ENCODE measurements around the gene HNRNPUL1.
"Not testable (repeated sequence)": the region's sequence is repeated elsewhere in the genome, so short reads cannot be mapped to it uniquely, and the experiment has no call there.

The HNRNPUL1 gene

GRCh38 chr19:41263850-41264580 is at the start of gene HNRNPUL1:
HNRNPUL1 (plus strand) TSS chr19:41264372; CDS start chr19:41264504, 132 bp downstream.
- peak; percentile 98 to 99 for DNase-seq (ENCODE audit: low read depth in 2 of 2)

GRCh38 chr19:41217741-41218140 is 46.4 kb upstream of the HNRNPUL1 start:
- no peak for DNase-seq (ENCODE audit: low read depth in 2 of 2)

- DNase-seq (ENCODE audit: low read depth in 2 of 2): no peak
Measured at GRCh38 chr19:41218249-41218614, 45.9 kb upstream of the HNRNPUL1 start.

GRCh38 chr19:41218615-41219507 is 45.3 kb upstream of the HNRNPUL1 start, which contains the start of gene AXL:
AXL (plus strand) TSS chr19:41219223; CDS start chr19:41219393, 170 bp downstream.
- no peak for DNase-seq (ENCODE audit: low read depth in 2 of 2)

- DNase-seq (ENCODE audit: low read depth in 2 of 2): no peak
Measured at GRCh38 chr19:41219924-41220567, 44.1 kb upstream of the HNRNPUL1 start.

GRCh38 chr19:41220811-41221210 is 43.4 kb upstream of the HNRNPUL1 start:
- no peak for DNase-seq (ENCODE audit: low read depth in 2 of 2)

- DNase-seq (ENCODE audit: low read depth in 2 of 2): no peak
Measured at GRCh38 chr19:41221514-41222205, 42.5 kb upstream of the HNRNPUL1 start.

GRCh38 chr19:41222240-41222639 is 41.9 kb upstream of the HNRNPUL1 start:
- no peak for DNase-seq (ENCODE audit: low read depth in 2 of 2)

- no peak for DNase-seq (ENCODE audit: low read depth in 2 of 2)
Measured at GRCh38 chr19:41223431-41224234, 40.5 kb upstream of the HNRNPUL1 start.

GRCh38 chr19:41224632-41225031 is 39.5 kb upstream of the HNRNPUL1 start:
- DNase-seq (ENCODE audit: low read depth in 2 of 2): no peak

- peak; percentile 16 to 30 for DNase-seq (ENCODE audit: low read depth in 2 of 2)
Measured at GRCh38 chr19:41225238-41226052, 38.7 kb upstream of the HNRNPUL1 start.

GRCh38 chr19:41226053-41226873 is 37.9 kb upstream of the HNRNPUL1 start:
- DNase-seq (ENCODE audit: low read depth in 2 of 2): peak; percentile 18 to 24

- DNase-seq (ENCODE audit: low read depth in 2 of 2): no peak
Measured at GRCh38 chr19:41226874-41227390, 37.2 kb upstream of the HNRNPUL1 start.

GRCh38 chr19:41228486-41228885 is 35.7 kb upstream of the HNRNPUL1 start:
- no peak for DNase-seq (ENCODE audit: low read depth in 2 of 2)

- DNase-seq (ENCODE audit: low read depth in 2 of 2): not testable (repeated sequence)
Measured at GRCh38 chr19:41229338-41229737, 34.8 kb upstream of the HNRNPUL1 start.

GRCh38 chr19:41230067-41230857 is 33.9 kb upstream of the HNRNPUL1 start:
- DNase-seq (ENCODE audit: low read depth in 2 of 2): no peak

- DNase-seq (ENCODE audit: low read depth in 2 of 2): no peak
Measured at GRCh38 chr19:41232686-41233085, 31.5 kb upstream of the HNRNPUL1 start.

GRCh38 chr19:41233748-41234240 is 30.4 kb upstream of the HNRNPUL1 start:
- DNase-seq (ENCODE audit: low read depth in 2 of 2): no peak

All from stimulated activated CD4-positive, alpha-beta T cell treated with anti-CD3 and anti-CD28 coated beads, Interleukin-4, amount 100 ng/mL, for 48 hours (primary cell).